Stimulated activated naive CD4-positive, alpha-beta T cell (primary cell): ENCODE results near the gene DAPK1.

Experiments used
- DNase-seq, 6 experiments: peaks; one replicate each; lab custom pipeline; 2025; lab: John Stamatoyannopoulos, UW

The DAPK1 gene

GRCh38 chr9:87686520-87687090, 188.9 kb downstream of the DAPK1 start:
- no peak for DNase-seq

- DNase-seq, result no peak
These were observed 189.5 kb downstream of the DAPK1 start for GRCh38 chr9:87687207-87687606.

GRCh38 chr9:87694236-87694755, 196.6 kb downstream of the DAPK1 start:
- DNase-seq, result no peak

GRCh38 chr9:87695523-87695922, 197.9 kb downstream of the DAPK1 start:
- no peak for DNase-seq

- no peak for DNase-seq
These were observed 199.0 kb downstream of the DAPK1 start for GRCh38 chr9:87696641-87697040.

- no peak for DNase-seq
These were observed 200.6 kb downstream of the DAPK1 start for GRCh38 chr9:87698069-87698809.

- DNase-seq, result no peak
These were observed 202.2 kb downstream of the DAPK1 start for GRCh38 chr9:87699835-87700234.

- no peak for DNase-seq
These were observed 203.8 kb downstream of the DAPK1 start for GRCh38 chr9:87701491-87701890.

- DNase-seq, result no peak
These were observed 204.3 kb downstream of the DAPK1 start for GRCh38 chr9:87701931-87702421.

GRCh38 chr9:87702921-87703320, 205.3 kb downstream of the DAPK1 start:
- no peak for DNase-seq

GRCh38 chr9:87703636-87704276, 206.1 kb downstream of the DAPK1 start:
- no peak for DNase-seq

GRCh38 chr9:87704342-87704741, 206.7 kb downstream of the DAPK1 start:
- no peak for DNase-seq

GRCh38 chr9:87706066-87706739, 208.5 kb downstream of the DAPK1 start:
- no peak for DNase-seq

- DNase-seq, result no peak
These were observed 210.3 kb downstream of the DAPK1 start for GRCh38 chr9:87707805-87708506.

- DNase-seq, result no peak
These were observed 210.9 kb downstream of the DAPK1 start for GRCh38 chr9:87708546-87708945.

- peak in 3 of 6 experiments; percentile 32 to 61 (median 50) for DNase-seq
These were observed 211.5 kb downstream of the DAPK1 start for GRCh38 chr9:87708986-87709728.

- no peak for DNase-seq
These were observed 212.8 kb downstream of the DAPK1 start for GRCh38 chr9:87710443-87710842.

GRCh38 chr9:87711857-87712800, 214.5 kb downstream of the DAPK1 start:
- DNase-seq, result no peak

GRCh38 chr9:87712801-87713277, 215.2 kb downstream of the DAPK1 start:
- DNase-seq, result no peak
